K562 (cell line): ENCODE measurements around the gene GABRB2. TPM values are rescaled to one million over a fixed set of nuclear protein-coding genes. Genes with fewer than 3 reads are reported as not detected.

Experiments used
- ATAC-seq: fragments of 200-7000 bp; cut with Tn5 transposase; 3 replicates; pipeline ENCODE4 v1.9.1; 2020; ENCODE audit warnings: moderate library complexity
- BruUV-seq: library from RNA; stranded (reverse); fragments of 400-500 nt; replicated peaks from 2 replicates; lab custom pipeline; 2021; lab: Mats Ljungman, UMichigan
- CTCF ChIA-PET: fragments of 300-600 bp; formaldehyde crosslinking; extraction: SDS; loops from one replicate; lab custom pipeline; 2021; ENCODE audit warnings: low intra/inter-chr PET ratio; lab: Yijun Ruan, JAX
- POLR2A ChIA-PET: fragments of 300-600, 350-650 bp; sonication (Branson Sonifier 250); formaldehyde crosslinking; extraction: SDS; loops from one replicate; lab custom pipeline; 2021; ENCODE audit warnings: antibody characterized with exemption, inconsistent platforms; lab: Yijun Ruan, JAX
- DNase-seq, 4 experiments: peaks; one replicate each; pipeline versions ENCODE4 v3.0.0 to v3.0.0-alpha.2; 2011 to 2018; ENCODE audit warnings: low spot score in 3 of 4, mixed read lengths in 3 of 4; ENCODE audit errors: extremely low read depth in 1 of 4
- FAIRE-seq: peaks from 2 replicates; lab custom pipeline; 2011; peaks lifted over from hg19 to GRCh38; lab: Jason Lieb, UNC
- H2AFZ ChIP-seq: 2 replicates; pipeline ENCODE4 v1.6.0; 2011; ENCODE audit warnings: low read depth, low read length, control low read depth, inconsistent platforms
- H3K27ac ChIP-seq: fragments of 200-600 bp; 3 replicates; pipeline ENCODE4 v1.8.0; 2011; ENCODE audit warnings: low read depth, mild to moderate bottlenecking, control low read depth, inconsistent platforms, low read length, moderate library complexity, mixed read lengths; ENCODE audit errors: extremely low read depth
- H3K27me3 ChIP-seq, 2 experiments: fragments of 300-600 bp in 1 of 2; 2 replicates in 1 of 2; 3 replicates in 1 of 2; pipeline versions ENCODE4 v1.6.0 to v1.8.0; 2011; ENCODE audit warnings: inconsistent platforms in 2 of 2, low read length in 2 of 2, mild to moderate bottlenecking in 1 of 2, mixed read lengths in 1 of 2, moderate library complexity in 1 of 2; ENCODE audit not compliant: control insufficient read depth in 2 of 2, insufficient read depth in 2 of 2
- H3K36me3 ChIP-seq: fragments of 300-600 bp; 3 replicates; pipeline ENCODE4 v1.8.0; 2011; ENCODE audit warnings: mild to moderate bottlenecking, low read length, inconsistent platforms; ENCODE audit not compliant: control insufficient read depth, insufficient read depth
- H3K4me1 ChIP-seq, 2 experiments: fragments of 200-600 bp in 1 of 2; replicated peaks in 1 of 2; 2 replicates in 1 of 2; 3 replicates in 1 of 2; pipeline versions ENCODE4 v1.5.1 to v1.8.0; 2011; ENCODE audit warnings: inconsistent platforms in 2 of 2, low read length in 2 of 2, mild to moderate bottlenecking in 1 of 2, mixed read lengths in 1 of 2, moderate library complexity in 1 of 2; ENCODE audit not compliant: control insufficient read depth in 2 of 2, insufficient read depth in 2 of 2
- H3K4me2 ChIP-seq: 2 replicates; pipeline ENCODE4 v1.6.1; 2011; ENCODE audit warnings: low read length, control low read depth, inconsistent platforms, mixed read lengths; ENCODE audit not compliant: insufficient read depth
- H3K4me3 ChIP-seq: fragments of 200-600 bp; sonication (generic), shearing (Covaris generic); 2 replicates; pipeline ENCODE4 v1.5.1; 2016; ENCODE audit warnings: control low read depth, inconsistent platforms
- H3K79me2 ChIP-seq: fragments of 200-600 bp; 3 replicates; pipeline ENCODE4 v1.8.0; 2011; ENCODE audit warnings: low read length, inconsistent platforms; ENCODE audit not compliant: control insufficient read depth, insufficient read depth
- H3K9ac ChIP-seq, 2 experiments: 2 replicates each; pipeline versions ENCODE4 v1.6.0 to v1.6.1; 2011; ENCODE audit warnings: low read depth in 2 of 2, low read length in 2 of 2, control low read depth in 1 of 2, inconsistent platforms in 1 of 2, mild to moderate bottlenecking in 1 of 2, mixed read lengths in 1 of 2; ENCODE audit not compliant: insufficient read depth in 1 of 2
- H3K9me1 ChIP-seq: one replicate; pipeline ENCODE4 v1.6.0; 2011; ENCODE audit warnings: inconsistent platforms, mild to moderate bottlenecking, low read length, moderate library complexity; ENCODE audit not compliant: control insufficient read depth, insufficient read depth
- H3K9me3 ChIP-seq: replicated peaks from 2 replicates; pipeline ENCODE4 v1.5.1; 2011; ENCODE audit warnings: low read depth, low read length, inconsistent platforms; ENCODE audit not compliant: control insufficient read depth, insufficient read depth
- H4K20me1 ChIP-seq: replicated peaks from 2 replicates; pipeline ENCODE4 v1.6.1; 2011; ENCODE audit warnings: low read length, inconsistent platforms, mixed read lengths; ENCODE audit not compliant: control insufficient read depth, insufficient read depth
- ETV5 ChIP-seq: sonication (generic); formaldehyde crosslinking; IDR thresholded peaks from 2 replicates; pipeline ENCODE4 v1.4.0; 2020; ENCODE audit warnings: low read depth, mild to moderate bottlenecking, missing genetic modification reagents
- KLF1 ChIP-seq: fragments of 450-650 bp; IDR thresholded peaks from 2 replicates; pipeline ENCODE4 v1.6.1; 2016; ENCODE audit warnings: missing genetic modification characterization, missing compliant biosample characterization
- PHF8 ChIP-seq: fragments of 200-600 bp; sonication (generic); IDR thresholded peaks from 2 replicates; pipeline ENCODE4 v1.6.1; 2012; ENCODE audit warnings: mixed run types, mild to moderate bottlenecking, inconsistent platforms, low read length, moderate library complexity, borderline replicate concordance
- PTBP1 ChIP-seq: fragments of 200-400 bp; formaldehyde crosslinking; IDR thresholded peaks from 2 replicates; pipeline ENCODE4 v1.6.1; 2017; ENCODE audit warnings: low read depth, low read length
- ZNF431 ChIP-seq: sonication (generic); formaldehyde crosslinking; IDR thresholded peaks from 2 replicates; pipeline ENCODE4 v1.8.0; 2022; ENCODE audit warnings: mild to moderate bottlenecking, missing genetic modification reagents
- WGBS: fragments of 100-300 bp; shearing (Covaris generic); methylation state at CpG from one replicate; pipeline ENCODE4 v1.1.6; 2016; ENCODE audit warnings: low coverage, mixed read lengths; ENCODE audit not compliant: insufficient coverage; ENCODE audit errors: missing lambda C conversion rate; 5-methylcytosine and 5-hydroxymethylcytosine counted together
- in situ Hi-C: fragments of 300-500 bp; cut with MboI; formaldehyde crosslinking; loops from 4 replicates; pipeline ENCODE4 v1.15.0; 2018; ENCODE audit warnings: inconsistent platforms, mixed read lengths
- intact Hi-C: fragments of 100-400 bp; cut with micrococcal nuclease; formaldehyde crosslinking; loops from 2 replicates; pipeline ENCODE4 v1.14.2; 2022
- polyA plus RNA-seq, 8 experiments: library from polyadenylated mRNA; depleted of rRNA in 4 of 8; stranded (reverse) in 5 of 8; unstranded in 3 of 8; fragments of >200 nt; fragmentation: Nextera tagmentation in 2 of 8; fragmentation: Illumina TruSeq in 1 of 8; extraction: Ambion mirVana in 2 of 8; extraction: Trizol in 1 of 8; gene quantifications; 2 replicates each; pipeline versions ENCODE4 v1.2.1 to v1.2.3, GENCODE V29; 2011 to 2014; ENCODE audit warnings: inconsistent platforms in 1 of 8, missing spikeins in 1 of 8
- total RNA-seq, 7 experiments: library from RNA; depleted of rRNA in 6 of 7; stranded (reverse); fragments of >200 nt in 6 of 7; fragmentation: Illumina TruSeq in 2 of 7; extraction: Trizol in 2 of 7; gene quantifications; 2 replicates each; pipeline versions ENCODE4 v1.2.1 to v1.2.3, GENCODE V29; 2011 to 2021; ENCODE audit warnings: low replicate concordance in 1 of 7
- TF ChIP-seq, protein P1 (sequence below): fragments of 250-450 bp; sonication (Bioruptor Pico); IDR thresholded peaks from 2 replicates; pipeline ENCODE4 v1.8.0; 2021; ENCODE audit warnings: moderate library complexity, mild to moderate bottlenecking, inconsistent platforms

The GABRB2 gene
- total and polyA plus RNA-seq, 9 of the 15 experiments (the other 6 are each of a cell fraction or from before 2014, with no cell fraction given) = not detected

DNA sequence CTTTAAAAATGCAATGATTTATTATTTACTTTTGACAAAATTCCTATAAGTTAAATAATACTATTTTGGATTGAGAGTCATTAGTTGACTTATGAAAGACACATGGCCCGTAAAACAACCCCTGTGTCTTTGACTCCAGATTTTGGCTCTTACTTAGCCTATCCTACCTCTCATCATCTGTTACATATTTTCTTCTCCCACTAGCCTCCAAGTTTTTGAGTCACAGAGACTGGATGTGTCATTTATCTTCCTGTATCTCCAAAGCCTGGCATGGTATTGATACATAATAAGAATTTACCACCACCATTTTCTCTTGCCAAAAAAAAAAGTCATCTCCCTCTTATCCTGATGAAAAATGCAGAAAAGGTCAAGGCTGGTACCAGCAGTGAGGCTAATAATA, 99.9 kb downstream of the GABRB2 start:
- no peaks in the 10 kb centered on the region for H3K9me1 ChIP-seq
- intact Hi-C loops = no loop called here
- POLR2A ChIA-PET = no interaction called here
- H3K4me2 ChIP-seq = no peak overlapping the region
- H4K20me1 ChIP-seq = no peaks in the 10 kb centered on the region
- ATAC-seq (no peak), DNase-seq (no peak)
- WGBS = 8% methylated on average over 1 of the region's 1 CpG
- no peak overlapping the region for H2AFZ ChIP-seq
- CTCF ChIA-PET = no interaction called here
- no peaks in the 10 kb centered on the region for H3K79me2 ChIP-seq
- no peaks in the 10 kb centered on the region for H3K36me3 ChIP-seq
- no peak for TF ChIP-seq ZNF431 (CRISPR knock-in tag)
- no peak for TF ChIP-seq KLF1
- no peak for TF ChIP-seq PTBP1
- no peak for TF ChIP-seq ETV5 (CRISPR knock-in tag)
- TF ChIP-seq, protein P1, sequence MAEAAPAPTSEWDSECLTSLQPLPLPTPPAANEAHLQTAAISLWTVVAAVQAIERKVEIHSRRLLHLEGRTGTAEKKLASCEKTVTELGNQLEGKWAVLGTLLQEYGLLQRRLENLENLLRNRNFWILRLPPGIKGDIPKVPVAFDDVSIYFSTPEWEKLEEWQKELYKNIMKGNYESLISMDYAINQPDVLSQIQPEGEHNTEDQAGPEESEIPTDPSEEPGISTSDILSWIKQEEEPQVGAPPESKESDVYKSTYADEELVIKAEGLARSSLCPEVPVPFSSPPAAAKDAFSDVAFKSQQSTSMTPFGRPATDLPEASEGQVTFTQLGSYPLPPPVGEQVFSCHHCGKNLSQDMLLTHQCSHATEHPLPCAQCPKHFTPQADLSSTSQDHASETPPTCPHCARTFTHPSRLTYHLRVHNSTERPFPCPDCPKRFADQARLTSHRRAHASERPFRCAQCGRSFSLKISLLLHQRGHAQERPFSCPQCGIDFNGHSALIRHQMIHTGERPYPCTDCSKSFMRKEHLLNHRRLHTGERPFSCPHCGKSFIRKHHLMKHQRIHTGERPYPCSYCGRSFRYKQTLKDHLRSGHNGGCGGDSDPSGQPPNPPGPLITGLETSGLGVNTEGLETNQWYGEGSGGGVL (CRISPR knock-in tag) = no peak
- no peak for TF ChIP-seq PHF8
- TF ChIP-seq, all 486 proteins: peak for 0
- in situ Hi-C loops = no loop called here
- H3K9ac ChIP-seq = no peak overlapping the region
- BruUV-seq = no TSS peak
- no peak overlapping the region for H3K4me3 ChIP-seq
- H3K27me3 ChIP-seq = no peaks in the 10 kb centered on the region
- FAIRE-seq = no peak
- H3K9me3 ChIP-seq = no peaks in the 10 kb centered on the region; the same call in 1 of the 2 replicates
- H3K27ac ChIP-seq = no peak overlapping the region
- H3K4me1 ChIP-seq = no peaks in the 10 kb centered on the region
